ENCODE measurements around the gene DPEP2.
"Not testable (repeated sequence)": the region's sequence is repeated elsewhere in the genome, so short reads cannot be mapped to it uniquely, and the experiment has no call there.

DPEP2 gene

GRCh38 chr16:68005786-68006286 is 6.6 kb upstream of the DPEP2 start:
- in situ Hi-C loops (cut with MboI; ENCODE audit: low sequenced_read_pairs) = no loop called here

GRCh38 chr16:68005211-68005610 is 5.9 kb upstream of the DPEP2 start:
- in situ Hi-C loops (cut with MboI; ENCODE audit: low sequenced_read_pairs) = no loop called here

- in situ Hi-C loops (cut with MboI; ENCODE audit: low sequenced_read_pairs) = no loop called here
Observed at GRCh38 chr16:68003031-68003430, 3.7 kb upstream of the DPEP2 start.

GRCh38 chr16:68000450-68000849 is 1.2 kb upstream of the DPEP2 start:
- in situ Hi-C loops (cut with MboI; ENCODE audit: low sequenced_read_pairs) = no loop called here

- in situ Hi-C loops (cut with MboI; ENCODE audit: low sequenced_read_pairs) = no loop called here
Observed at GRCh38 chr16:67999985-68000384, 701 bp upstream of the DPEP2 start.

GRCh38 chr16:67998231-67998778 is 979 bp downstream of the DPEP2 start:
- in situ Hi-C loops (cut with MboI; ENCODE audit: low sequenced_read_pairs) = not testable (repeated sequence)

- in situ Hi-C loops (cut with MboI; ENCODE audit: low sequenced_read_pairs) = no loop called here
Observed at GRCh38 chr16:67996666-67997065, 2.6 kb downstream of the DPEP2 start.

- in situ Hi-C loops (cut with MboI; ENCODE audit: low sequenced_read_pairs) = no loop called here
Observed at GRCh38 chr16:67995423-67995822, 3.9 kb downstream of the DPEP2 start.

- in situ Hi-C loops (cut with MboI; ENCODE audit: low sequenced_read_pairs) = loop anchor here (5.0 kb wide), 1 partner anchor 43 kb away; no protein-coding TSS in a partner anchor
Observed at GRCh38 chr16:67994040-67994408, 5.3 kb downstream of the DPEP2 start.

GRCh38 chr16:67993207-67994039 is 5.9 kb downstream of the DPEP2 start:
- in situ Hi-C loops (cut with MboI; ENCODE audit: low sequenced_read_pairs) = loop anchor here (5.0 kb wide), 1 partner anchor 44 kb away; no protein-coding TSS in a partner anchor

- in situ Hi-C loops (cut with MboI; ENCODE audit: low sequenced_read_pairs) = loop anchor here (5.0 kb wide), 1 partner anchor 45 kb away; no protein-coding TSS in a partner anchor
Observed at GRCh38 chr16:67992661-67993206, 6.5 kb downstream of the DPEP2 start.

GRCh38 chr16:67990018-67990386 is 9.3 kb downstream of the DPEP2 start:
- in situ Hi-C loops (cut with MboI; ENCODE audit: low sequenced_read_pairs) = loop anchor here (5.0 kb wide), 1 partner anchor 47 kb away; no protein-coding TSS in a partner anchor

GRCh38 chr16:67989322-67990017 is 9.8 kb downstream of the DPEP2 start:
- in situ Hi-C loops (cut with MboI; ENCODE audit: low sequenced_read_pairs) = loop anchor here (5.0 kb wide), 1 partner anchor 48 kb away; no protein-coding TSS in a partner anchor

- in situ Hi-C loops (cut with MboI; ENCODE audit: low sequenced_read_pairs) = no loop called here
Observed at GRCh38 chr16:67988675-67989074, 10.6 kb downstream of the DPEP2 start.

GRCh38 chr16:67987460-67988160 is 11.7 kb downstream of the DPEP2 start:
- in situ Hi-C loops (cut with MboI; ENCODE audit: low sequenced_read_pairs) = no loop called here

- in situ Hi-C loops (cut with MboI; ENCODE audit: low sequenced_read_pairs) = no loop called here
Observed at GRCh38 chr16:67986949-67987348, 12.3 kb downstream of the DPEP2 start.

GRCh38 chr16:67982011-67982696 is 17.1 kb downstream of the DPEP2 start:
- in situ Hi-C loops (cut with MboI; ENCODE audit: low sequenced_read_pairs) = no loop called here

GRCh38 chr16:67979955-67980678 is 19.2 kb downstream of the DPEP2 start, which contains the start of gene DPEP3:
TSS of gene DPEP3 (minus strand) at chr16:67980499. CDS start at chr16:67980380, 119 bp downstream.
- in situ Hi-C loops (cut with MboI; ENCODE audit: low sequenced_read_pairs) = no loop called here

Measured in HL-60/S4 treated with phorbol 12-myristate 13-acetate at 8.2 ng/mL for 4 days and 3 days (cell line).